Measurements from ENCODE around the gene UGT1A8.

DNA sequence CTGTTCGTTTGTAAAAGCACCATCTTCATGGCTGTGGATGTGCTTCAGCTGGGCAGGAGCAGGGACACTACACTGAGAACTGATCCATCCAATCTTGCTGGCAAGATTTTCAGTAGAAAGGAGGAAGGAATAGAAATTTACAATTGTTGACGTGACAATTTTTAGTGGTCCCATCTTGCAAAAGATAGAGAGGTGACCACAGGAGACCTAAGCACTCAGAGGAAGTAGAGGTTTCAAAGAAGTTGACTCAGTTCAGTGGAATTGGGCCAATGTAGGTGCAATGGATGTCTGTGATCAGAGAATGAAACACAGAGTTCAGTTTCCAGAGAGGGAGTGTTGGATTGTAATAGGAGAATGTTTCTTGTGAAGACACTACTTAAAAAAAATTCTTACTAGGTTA is 96.7 kb downstream of the UGT1A8 start:
- TF ChIP-seq GATA2 (IDR thresholded peaks at IDR 0.05; ENCODE audit: low read depth, low read length) = no peak
- TF ChIP-seq GATA3 (IDR thresholded peaks at IDR 0.05; ENCODE audit: low read depth, low read length) = no peak

Data from SH-SY5Y (cell line).